ENCODE measurements around the gene TAF11L8. TPM values are rescaled to one million over a fixed set of nuclear protein-coding genes. Genes with fewer than 3 reads are reported as not detected.
"Not testable (repeated sequence)": the region's sequence is repeated elsewhere in the genome, so short reads cannot be mapped to it uniquely, and the experiment has no call there.

Gene TAF11L8
- polyA plus RNA-seq (2013, experiment 1 of 2): not detected
- not detected for polyA plus RNA-seq (2013, experiment 2 of 2)

DNA sequence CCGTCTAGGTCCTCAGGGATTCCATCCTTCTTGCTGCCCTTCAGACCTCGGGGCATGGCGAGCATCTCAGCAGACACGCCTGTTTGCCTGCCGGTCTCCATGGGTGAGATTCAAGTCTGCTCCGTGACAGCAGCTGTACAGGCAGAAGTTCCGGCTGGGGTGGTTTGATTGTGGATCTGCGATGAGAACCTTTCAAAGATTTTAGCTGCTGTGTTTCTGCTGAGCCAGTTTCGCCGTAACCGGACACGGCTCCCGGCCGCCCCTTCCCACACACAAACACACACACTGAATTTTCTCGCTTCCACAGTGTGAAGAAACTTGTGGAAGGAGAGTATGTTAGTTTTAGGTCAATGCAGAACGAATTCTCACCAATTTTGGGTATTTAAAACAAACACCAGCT lies at the start of gene TAF11L8:
Gene TAF11L8, minus strand, starts transcription at position 101 of the 400 bp plus-strand sequence.
- not testable (repeated sequence) for H2AK5ac ChIP-seq (ENCODE audit: low read length); H4K8ac ChIP-seq (ENCODE audit: low read depth, low read length); H3K23ac ChIP-seq (ENCODE audit: low read length); H3K79me2 ChIP-seq (ENCODE audit: control insufficient read depth, insufficient read depth, low read length); H3K27me3 ChIP-seq (ENCODE audit: insufficient read depth, low read length, poor library complexity); H3K4me3 ChIP-seq (ENCODE audit: low read length); H3K4me1 ChIP-seq (ENCODE audit: control insufficient read depth, low read depth, low read length); H2BK15ac ChIP-seq (replicated peaks; ENCODE audit: low read depth); H3K27ac ChIP-seq (ENCODE audit: low read depth, low read length); H3K4ac ChIP-seq (ENCODE audit: low read depth, low read length); DNase-seq; H3K18ac ChIP-seq (ENCODE audit: low read length); H3K4me2 ChIP-seq (ENCODE audit: low read length); H3K56ac ChIP-seq (ENCODE audit: low read length); H2BK5ac ChIP-seq (ENCODE audit: low read length); H4K5ac ChIP-seq (ENCODE audit: low read length); H3K9ac ChIP-seq (ENCODE audit: low read length); H3K79me1 ChIP-seq (ENCODE audit: low read length); H2BK120ac ChIP-seq (ENCODE audit: low read depth, low read length); H3K36me3 ChIP-seq (ENCODE audit: control insufficient read depth, insufficient read depth, low read length)
- no CpG with 5 or more reads among the region's 16 CpGs for WGBS (ENCODE audit: extremely low coverage, insufficient coverage, low lambda C conversion rate)

DNA sequence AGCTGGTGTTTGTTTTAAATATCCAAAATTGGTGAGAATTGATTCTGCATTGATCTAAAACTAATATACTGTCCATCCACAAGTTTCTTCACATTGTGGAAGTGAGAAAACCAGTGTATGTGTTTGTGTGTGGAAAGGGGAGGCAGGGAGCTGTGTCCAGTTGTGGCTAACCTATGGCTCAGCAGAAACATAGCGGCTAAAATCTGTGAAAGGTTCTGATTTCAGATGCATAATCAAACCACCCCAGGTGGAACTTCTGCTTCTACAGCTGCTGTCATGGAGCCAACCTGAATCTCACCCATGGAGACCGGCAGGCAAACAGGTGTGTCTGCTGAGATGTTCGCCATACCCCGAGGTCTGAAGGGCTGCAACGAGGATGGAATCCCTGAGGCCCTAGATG lies 43.4 kb upstream of the TAF11L8 start, which contains the start of gene TAF11L14:
Gene TAF11L14, plus strand, starts transcription at position 301 of the 400 bp plus-strand sequence.
- no peak within 1 kb of the TSS for H3K27ac ChIP-seq (ENCODE audit: low read depth, low read length)
- H3K18ac ChIP-seq (ENCODE audit: low read length): no peak within 1 kb of the TSS
- no peaks in the 10 kb centered on the region for H3K27me3 ChIP-seq (ENCODE audit: insufficient read depth, low read length, poor library complexity)
- H3K79me1 ChIP-seq (ENCODE audit: low read length): no peaks in the 10 kb centered on the region
- H3K4me1 ChIP-seq (ENCODE audit: control insufficient read depth, low read depth, low read length): no peaks in the 10 kb centered on the region
- no peak within 1 kb of the TSS for H2AK5ac ChIP-seq (ENCODE audit: low read length)
- H3K9ac ChIP-seq (ENCODE audit: low read length): no peak within 1 kb of the TSS
- no peak within 1 kb of the TSS for H3K4me3 ChIP-seq (ENCODE audit: low read length)
- H4K8ac ChIP-seq (ENCODE audit: low read depth, low read length): no peak within 1 kb of the TSS
- no peaks in the 10 kb centered on the region for H3K36me3 ChIP-seq (ENCODE audit: control insufficient read depth, insufficient read depth, low read length)
- no peak within 1 kb of the TSS for H3K56ac ChIP-seq (ENCODE audit: low read length)
- H3K4me2 ChIP-seq (ENCODE audit: low read length): no peak within 1 kb of the TSS
- DNase-seq: no peak
- no peak within 1 kb of the TSS for H4K5ac ChIP-seq (ENCODE audit: low read length)
- no peak within 1 kb of the TSS for H3K4ac ChIP-seq (ENCODE audit: low read depth, low read length)
- no peaks in the 10 kb centered on the region for H3K79me2 ChIP-seq (ENCODE audit: control insufficient read depth, insufficient read depth, low read length)
- no peak within 1 kb of the TSS for H2BK15ac ChIP-seq (replicated peaks; ENCODE audit: low read depth)
- no peak within 1 kb of the TSS for H2BK5ac ChIP-seq (ENCODE audit: low read length)
- WGBS (ENCODE audit: extremely low coverage, insufficient coverage, low lambda C conversion rate): no CpG with 5 or more reads among the region's 5 CpGs
- no peak within 1 kb of the TSS for H3K23ac ChIP-seq (ENCODE audit: low read length)
- no peak within 1 kb of the TSS for H2BK120ac ChIP-seq (ENCODE audit: low read depth, low read length)

DNA sequence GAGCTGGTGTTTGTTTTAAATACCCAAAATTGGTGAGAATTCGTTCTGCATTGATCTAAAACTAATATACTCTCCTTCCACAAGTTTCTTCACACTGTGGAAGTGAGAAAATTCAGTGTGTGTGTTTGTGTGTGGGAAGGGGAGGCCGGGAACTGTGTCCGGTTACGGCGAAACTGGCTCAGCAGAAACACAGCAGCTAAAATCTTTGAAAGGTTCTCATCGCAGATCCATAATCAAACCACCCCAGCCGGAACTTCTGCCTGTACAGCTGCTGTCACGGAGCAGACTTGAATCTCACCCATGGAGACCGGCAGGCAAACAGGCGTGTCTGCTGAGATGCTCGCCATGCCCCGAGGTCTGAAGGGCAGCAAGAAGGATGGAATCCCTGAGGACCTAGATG lies 41.0 kb upstream of the TAF11L8 start, which contains the start of gene TAF11L13:
Gene TAF11L13, plus strand, starts transcription at position 301 of the 400 bp plus-strand sequence.
- H3K79me1 ChIP-seq (ENCODE audit: low read length); H3K79me2 ChIP-seq (ENCODE audit: control insufficient read depth, insufficient read depth, low read length); H3K4me1 ChIP-seq (ENCODE audit: control insufficient read depth, low read depth, low read length); H4K5ac ChIP-seq (ENCODE audit: low read length); H3K23ac ChIP-seq (ENCODE audit: low read length); H4K8ac ChIP-seq (ENCODE audit: low read depth, low read length); H3K4ac ChIP-seq (ENCODE audit: low read depth, low read length); H3K4me3 ChIP-seq (ENCODE audit: low read length); H3K27me3 ChIP-seq (ENCODE audit: insufficient read depth, low read length, poor library complexity); H3K9ac ChIP-seq (ENCODE audit: low read length); H3K56ac ChIP-seq (ENCODE audit: low read length); DNase-seq; H2BK5ac ChIP-seq (ENCODE audit: low read length); H3K36me3 ChIP-seq (ENCODE audit: control insufficient read depth, insufficient read depth, low read length); H3K4me2 ChIP-seq (ENCODE audit: low read length); H2AK5ac ChIP-seq (ENCODE audit: low read length); H2BK120ac ChIP-seq (ENCODE audit: low read depth, low read length); H2BK15ac ChIP-seq (replicated peaks; ENCODE audit: low read depth); H3K18ac ChIP-seq (ENCODE audit: low read length); H3K27ac ChIP-seq (ENCODE audit: low read depth, low read length): not testable (repeated sequence)
- WGBS (ENCODE audit: extremely low coverage, insufficient coverage, low lambda C conversion rate): no CpG with 5 or more reads among the region's 12 CpGs

DNA sequence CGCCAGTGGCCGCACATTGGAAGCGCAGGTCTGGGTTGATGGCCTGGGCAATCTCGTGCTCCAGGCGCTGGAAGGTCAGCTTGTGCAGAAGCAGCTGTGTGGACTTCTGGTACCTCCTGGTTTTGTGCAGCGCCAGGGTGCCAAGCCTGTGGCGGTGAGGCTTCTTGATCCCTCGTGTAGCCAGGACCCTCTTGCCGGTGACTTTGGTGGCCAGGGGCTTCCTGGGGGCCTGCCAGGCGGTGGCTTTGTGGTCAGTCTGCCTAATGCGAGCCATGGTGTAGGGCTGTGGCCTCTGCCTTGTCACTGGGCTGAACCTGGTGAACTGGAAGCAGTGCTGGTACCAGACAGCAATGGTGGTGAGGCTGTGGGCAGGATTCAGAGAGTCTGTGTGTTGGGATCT lies 34.9 kb upstream of the TAF11L8 start:
- WGBS (ENCODE audit: extremely low coverage, insufficient coverage, low lambda C conversion rate): no CpG with 5 or more reads among the region's 11 CpGs
- no peaks in the 10 kb centered on the region for H3K27me3 ChIP-seq (ENCODE audit: insufficient read depth, low read length, poor library complexity)
- no peak overlapping the region for H3K23ac ChIP-seq (ENCODE audit: low read length)
- no peak overlapping the region for H3K4me2 ChIP-seq (ENCODE audit: low read length)
- no peak overlapping the region for H3K18ac ChIP-seq (ENCODE audit: low read length)
- H3K9ac ChIP-seq (ENCODE audit: low read length): no peak overlapping the region
- H3K4me3 ChIP-seq (ENCODE audit: low read length): no peak overlapping the region
- no peak overlapping the region for H2BK15ac ChIP-seq (replicated peaks; ENCODE audit: low read depth)
- no peak for DNase-seq
- no peak overlapping the region for H3K56ac ChIP-seq (ENCODE audit: low read length)
- no peak overlapping the region for H4K8ac ChIP-seq (ENCODE audit: low read depth, low read length)
- H3K79me2 ChIP-seq (ENCODE audit: control insufficient read depth, insufficient read depth, low read length): no peaks in the 10 kb centered on the region
- H3K4me1 ChIP-seq (ENCODE audit: control insufficient read depth, low read depth, low read length): no peaks in the 10 kb centered on the region
- no peak overlapping the region for H2BK120ac ChIP-seq (ENCODE audit: low read depth, low read length)
- no peaks in the 10 kb centered on the region for H3K79me1 ChIP-seq (ENCODE audit: low read length)
- H2BK5ac ChIP-seq (ENCODE audit: low read length): no peak overlapping the region
- no peak overlapping the region for H3K4ac ChIP-seq (ENCODE audit: low read depth, low read length)
- H4K5ac ChIP-seq (ENCODE audit: low read length): no peak overlapping the region
- no peak overlapping the region for H2AK5ac ChIP-seq (ENCODE audit: low read length)
- H3K36me3 ChIP-seq (ENCODE audit: control insufficient read depth, insufficient read depth, low read length): no peaks in the 10 kb centered on the region
- H3K27ac ChIP-seq (ENCODE audit: low read depth, low read length): no peak overlapping the region

DNA sequence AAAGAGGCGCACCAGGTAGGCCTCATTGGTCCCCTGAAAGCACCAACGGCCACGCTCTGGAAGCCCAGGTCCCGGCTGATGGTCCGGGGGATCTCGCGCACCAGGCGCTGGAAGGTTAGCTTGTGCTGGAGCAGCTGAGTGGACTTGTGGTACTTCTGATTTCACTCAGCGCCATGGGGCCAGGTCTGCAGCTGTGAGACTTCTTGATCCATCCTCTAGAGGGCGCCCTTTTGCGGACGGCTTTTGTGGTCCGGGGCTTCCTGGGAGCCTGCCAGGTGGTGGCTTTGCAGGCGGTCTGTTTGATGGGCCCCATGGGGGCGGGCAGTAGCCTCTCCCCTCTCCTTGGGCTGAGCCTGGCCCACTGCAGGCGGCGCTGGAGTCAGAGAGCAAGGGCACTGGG lies 29.9 kb upstream of the TAF11L8 start:
- Histone ChIP-seq H2BK120ac (ENCODE audit: low read depth, low read length) (no peak overlapping the region), H3K23ac (ENCODE audit: low read length) (no peak overlapping the region), H2BK15ac (replicated peaks; ENCODE audit: low read depth) (no peak overlapping the region), H3K79me2 (ENCODE audit: control insufficient read depth, insufficient read depth, low read length) (no peaks in the 10 kb centered on the region), H4K8ac (ENCODE audit: low read depth, low read length) (no peak overlapping the region), H4K5ac (ENCODE audit: low read length) (no peak overlapping the region), H3K4ac (ENCODE audit: low read depth, low read length) (no peak overlapping the region), H3K9ac (ENCODE audit: low read length) (no peak overlapping the region), H3K27ac (ENCODE audit: low read depth, low read length) (no peak overlapping the region), H3K56ac (ENCODE audit: low read length) (no peak overlapping the region), H3K27me3 (ENCODE audit: insufficient read depth, low read length, poor library complexity) (no peaks in the 10 kb centered on the region), H2BK5ac (ENCODE audit: low read length) (no peak overlapping the region), H2AK5ac (ENCODE audit: low read length) (no peak overlapping the region), H3K79me1 (ENCODE audit: low read length) (no peaks in the 10 kb centered on the region), H3K4me3 (ENCODE audit: low read length) (no peak overlapping the region), H3K36me3 (ENCODE audit: control insufficient read depth, insufficient read depth, low read length) (no peaks in the 10 kb centered on the region), H3K4me1 (ENCODE audit: control insufficient read depth, low read depth, low read length) (no peaks in the 10 kb centered on the region), H3K18ac (ENCODE audit: low read length) (no peak overlapping the region), H3K4me2 (ENCODE audit: low read length) (no peak overlapping the region)
- peak; percentile 40 for DNase-seq
- no CpG with 5 or more reads among the region's 17 CpGs for WGBS (ENCODE audit: extremely low coverage, insufficient coverage, low lambda C conversion rate)

DNA sequence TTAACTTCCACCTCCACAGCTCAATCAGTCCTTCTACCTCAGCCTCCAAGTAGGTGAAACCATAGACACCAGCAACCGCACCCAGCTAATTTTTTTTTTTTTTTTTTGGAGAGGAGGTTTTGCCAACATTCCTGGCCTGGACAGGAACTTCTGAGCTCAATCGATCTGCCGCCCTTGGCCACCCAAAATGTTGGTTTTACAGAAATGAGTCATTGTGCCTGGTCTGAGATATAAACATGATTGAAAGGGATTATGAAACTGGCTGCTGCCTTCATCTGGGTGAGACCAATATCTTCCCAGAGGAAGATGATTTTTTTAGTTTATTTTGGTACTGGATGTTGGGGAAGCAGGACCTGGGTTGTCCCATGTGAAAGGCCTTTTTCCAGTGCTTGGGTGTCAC lies 28.6 kb upstream of the TAF11L8 start:
- no peak overlapping the region for H4K8ac ChIP-seq (ENCODE audit: low read depth, low read length)
- H2BK5ac ChIP-seq (ENCODE audit: low read length): no peak overlapping the region
- no CpG with 5 or more reads among the region's 3 CpGs for WGBS (ENCODE audit: extremely low coverage, insufficient coverage, low lambda C conversion rate)
- H3K23ac ChIP-seq (ENCODE audit: low read length): no peak overlapping the region
- H3K79me1 ChIP-seq (ENCODE audit: low read length): no peaks in the 10 kb centered on the region
- no peak for DNase-seq
- no peaks in the 10 kb centered on the region for H3K79me2 ChIP-seq (ENCODE audit: control insufficient read depth, insufficient read depth, low read length)
- H2BK120ac ChIP-seq (ENCODE audit: low read depth, low read length): no peak overlapping the region
- no peaks in the 10 kb centered on the region for H3K27me3 ChIP-seq (ENCODE audit: insufficient read depth, low read length, poor library complexity)
- H3K56ac ChIP-seq (ENCODE audit: low read length): no peak overlapping the region
- no peak overlapping the region for H4K5ac ChIP-seq (ENCODE audit: low read length)
- H3K4me2 ChIP-seq (ENCODE audit: low read length): no peak overlapping the region
- no peak overlapping the region for H2AK5ac ChIP-seq (ENCODE audit: low read length)
- no peak overlapping the region for H3K4me3 ChIP-seq (ENCODE audit: low read length)
- no peaks in the 10 kb centered on the region for H3K4me1 ChIP-seq (ENCODE audit: control insufficient read depth, low read depth, low read length)
- H2BK15ac ChIP-seq (replicated peaks; ENCODE audit: low read depth): no peak overlapping the region
- no peak overlapping the region for H3K4ac ChIP-seq (ENCODE audit: low read depth, low read length)
- no peaks in the 10 kb centered on the region for H3K36me3 ChIP-seq (ENCODE audit: control insufficient read depth, insufficient read depth, low read length)
- H3K27ac ChIP-seq (ENCODE audit: low read depth, low read length): no peak overlapping the region
- H3K9ac ChIP-seq (ENCODE audit: low read length): no peak overlapping the region
- no peak overlapping the region for H3K18ac ChIP-seq (ENCODE audit: low read length)
